ENCODE measurements around the gene A4GNT.

The A4GNT gene

DNA sequence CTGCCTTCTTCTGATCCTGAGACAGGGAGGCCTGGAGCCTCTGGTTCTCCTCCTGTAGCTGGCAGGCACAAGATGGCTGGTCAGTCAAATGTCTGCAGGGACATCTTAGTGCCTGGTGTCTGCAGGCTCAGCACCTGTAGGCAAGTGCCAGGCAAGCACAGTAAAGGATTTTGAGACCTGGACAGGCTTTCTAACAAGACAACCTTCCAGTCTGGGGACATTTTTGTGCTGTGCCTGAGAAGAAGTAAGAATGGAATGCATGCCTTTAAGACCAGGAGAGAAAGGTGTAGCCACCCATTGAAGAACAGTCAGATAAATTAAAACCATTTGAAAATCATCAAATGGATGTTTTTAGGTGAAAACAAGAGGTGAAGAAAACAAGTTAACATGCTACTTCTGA, 48.0 kb downstream of the A4GNT start:
- H3K9ac ChIP-seq (ENCODE audit: low read length), result no peak overlapping the region

GRCh38 chr3:138082992-138083386, 49.2 kb downstream of the A4GNT start:
- peaks cover 5% of the 10 kb centered on the region for H3K36me3 ChIP-seq (ENCODE audit: control insufficient read depth, insufficient read depth, low read length)
- peak overlapping the region; percentile 18 for H3K27ac ChIP-seq (ENCODE audit: low read depth, low read length)
- H3K9ac ChIP-seq (ENCODE audit: low read length), result no peak overlapping the region
- H3K4me1 ChIP-seq (ENCODE audit: control insufficient read depth, insufficient read depth, low read length), result no peaks in the 10 kb centered on the region
- H3K4me3 ChIP-seq (ENCODE audit: low read length), result no peak overlapping the region
- H3K27me3 ChIP-seq (ENCODE audit: control insufficient read depth, insufficient read depth, low read length), result no peaks in the 10 kb centered on the region

More for the DNA sequence above, 48.0 kb downstream of the A4GNT start:
- Histone ChIP-seq H3K27me3 (ENCODE audit: control insufficient read depth, insufficient read depth, low read length) (no peaks in the 10 kb centered on the region), H3K4me3 (ENCODE audit: low read length) (no peak overlapping the region), H3K36me3 (ENCODE audit: control insufficient read depth, insufficient read depth, low read length) (peaks cover 5% of the 10 kb centered on the region), H3K27ac (ENCODE audit: low read depth, low read length) (no peak overlapping the region), H3K4me1 (ENCODE audit: control insufficient read depth, insufficient read depth, low read length) (no peaks in the 10 kb centered on the region)

DNA sequence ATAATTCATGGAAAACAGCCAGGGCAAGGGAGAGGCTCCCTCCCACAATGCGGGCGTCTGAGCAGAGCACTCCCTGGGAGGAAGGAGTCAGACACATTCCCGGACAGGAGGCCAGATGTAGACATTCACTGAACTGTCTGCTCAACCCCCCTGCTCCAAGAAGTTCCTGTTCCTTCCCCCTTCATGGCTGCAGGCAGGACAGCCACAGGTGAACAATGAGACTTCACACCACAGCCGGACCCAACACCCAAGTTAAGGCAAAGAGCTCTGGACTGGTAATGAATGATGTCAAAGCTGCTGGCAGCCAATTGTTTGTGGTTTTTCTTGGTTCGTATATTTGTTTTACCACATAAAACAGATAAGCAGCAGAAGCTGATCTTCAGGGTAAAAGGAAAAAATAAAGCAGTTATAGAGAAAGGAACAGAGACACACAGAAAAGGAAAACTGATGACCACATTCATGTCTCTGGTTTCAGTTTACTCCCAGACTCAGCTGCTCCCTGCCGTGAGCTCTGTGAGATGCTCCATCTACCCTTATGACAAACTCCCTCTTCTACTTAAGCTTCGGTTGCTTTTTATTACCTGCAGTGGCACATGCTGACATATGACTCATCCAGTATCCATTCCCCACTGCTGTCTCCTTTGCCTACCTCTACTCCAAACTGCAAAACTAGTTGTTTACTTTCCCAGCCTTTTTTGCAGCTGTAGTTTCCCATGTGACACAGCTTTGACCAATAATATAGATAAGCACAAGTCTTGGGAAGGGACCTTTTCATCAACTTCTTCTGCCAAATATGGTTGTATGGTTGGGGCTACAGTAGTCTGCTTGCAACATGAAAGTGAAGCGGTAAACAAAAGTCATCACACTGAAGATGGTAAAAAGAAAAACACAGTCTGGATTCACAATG, 49.9 kb downstream of the A4GNT start:
- Histone ChIP-seq H3K36me3 (ENCODE audit: control insufficient read depth, insufficient read depth, low read length) (peaks cover 5% of the 10 kb centered on the region), H3K27ac (ENCODE audit: low read depth, low read length) (peak overlapping the region; percentile 18), H3K27me3 (ENCODE audit: control insufficient read depth, insufficient read depth, low read length) (no peaks in the 10 kb centered on the region), H3K9ac (ENCODE audit: low read length) (no peak overlapping the region), H3K4me1 (ENCODE audit: control insufficient read depth, insufficient read depth, low read length) (no peaks in the 10 kb centered on the region), H3K4me3 (ENCODE audit: low read length) (no peak overlapping the region)

DNA sequence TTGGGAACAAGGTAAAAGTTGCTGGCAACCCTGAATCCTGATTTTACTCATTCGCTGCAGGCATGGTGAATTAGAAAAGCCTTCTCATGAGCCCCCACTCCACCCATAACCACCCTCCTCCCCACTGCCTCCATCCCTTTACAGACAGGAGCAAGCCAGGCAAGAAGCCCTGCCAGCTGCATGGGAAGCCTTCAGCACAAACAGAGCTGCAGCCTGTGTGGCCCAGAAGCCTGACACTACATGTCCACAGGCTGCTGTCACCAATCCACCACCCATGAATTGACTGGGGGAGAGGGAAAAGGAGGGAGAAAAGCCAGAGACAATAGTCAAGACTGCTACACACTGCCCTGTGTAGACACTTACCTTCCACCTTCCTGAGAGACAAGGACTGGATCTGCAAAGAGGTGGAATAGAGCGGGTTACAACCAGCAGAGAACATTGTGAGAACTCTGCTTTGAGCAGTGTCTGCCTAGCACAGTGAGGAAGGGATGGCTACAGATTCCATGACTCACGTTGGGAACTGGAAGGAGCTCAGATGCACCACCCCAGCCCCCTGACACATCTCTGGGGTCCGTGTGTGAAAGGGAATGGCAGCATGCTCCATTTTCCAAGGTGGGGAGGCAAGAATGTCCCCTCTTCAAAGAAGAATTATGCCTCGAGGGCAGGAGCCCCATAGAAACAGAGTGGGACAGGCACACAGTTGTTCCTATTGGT, 50.7 kb downstream of the A4GNT start:
- H3K36me3 ChIP-seq (ENCODE audit: control insufficient read depth, insufficient read depth, low read length), result peaks cover under 1% of the 10 kb centered on the region
- H3K27me3 ChIP-seq (ENCODE audit: control insufficient read depth, insufficient read depth, low read length), result no peaks in the 10 kb centered on the region
- no peak overlapping the region for H3K4me3 ChIP-seq (ENCODE audit: low read length)
- no peak overlapping the region for H3K27ac ChIP-seq (ENCODE audit: low read depth, low read length)
- no peaks in the 10 kb centered on the region for H3K4me1 ChIP-seq (ENCODE audit: control insufficient read depth, insufficient read depth, low read length)
- H3K9ac ChIP-seq (ENCODE audit: low read length), result no peak overlapping the region

GRCh38 chr3:138079901-138080300, 52.3 kb downstream of the A4GNT start:
- H3K27me3 ChIP-seq (ENCODE audit: control insufficient read depth, insufficient read depth, low read length), result no peaks in the 10 kb centered on the region
- no peaks in the 10 kb centered on the region for H3K4me1 ChIP-seq (ENCODE audit: control insufficient read depth, insufficient read depth, low read length)
- no peak overlapping the region for H3K9ac ChIP-seq (ENCODE audit: low read length)
- no peaks in the 10 kb centered on the region for H3K36me3 ChIP-seq (ENCODE audit: control insufficient read depth, insufficient read depth, low read length)
- H3K27ac ChIP-seq (ENCODE audit: low read depth, low read length), result no peak overlapping the region
- H3K4me3 ChIP-seq (ENCODE audit: low read length), result no peak overlapping the region

DNA sequence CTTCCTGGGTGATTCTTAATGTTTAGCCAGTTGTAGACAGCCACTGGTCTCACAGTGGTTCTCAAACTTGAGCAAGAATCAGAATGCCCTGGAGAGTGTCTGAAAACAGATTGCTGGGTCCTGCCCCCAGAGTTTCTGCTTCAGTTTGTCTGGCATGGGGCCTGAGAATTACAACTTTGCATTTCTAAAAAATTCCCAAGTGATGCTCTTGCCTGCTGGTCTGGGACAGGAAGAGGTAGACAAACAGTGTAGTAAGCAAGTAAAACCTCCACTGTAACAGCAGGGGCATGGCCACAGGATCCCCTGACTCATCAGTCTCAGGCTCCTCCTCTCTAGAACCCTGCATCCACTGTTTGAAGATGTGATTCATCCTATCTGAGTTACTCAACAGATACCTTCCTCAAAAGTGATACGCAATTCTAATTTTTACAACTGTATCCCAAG, 53.3 kb downstream of the A4GNT start:
- Histone ChIP-seq H3K27ac (ENCODE audit: low read depth, low read length) (no peak overlapping the region), H3K4me3 (ENCODE audit: low read length) (no peak overlapping the region), H3K9ac (ENCODE audit: low read length) (no peak overlapping the region), H3K4me1 (ENCODE audit: control insufficient read depth, insufficient read depth, low read length) (no peaks in the 10 kb centered on the region), H3K27me3 (ENCODE audit: control insufficient read depth, insufficient read depth, low read length) (no peaks in the 10 kb centered on the region), H3K36me3 (ENCODE audit: control insufficient read depth, insufficient read depth, low read length) (no peaks in the 10 kb centered on the region)

DNA sequence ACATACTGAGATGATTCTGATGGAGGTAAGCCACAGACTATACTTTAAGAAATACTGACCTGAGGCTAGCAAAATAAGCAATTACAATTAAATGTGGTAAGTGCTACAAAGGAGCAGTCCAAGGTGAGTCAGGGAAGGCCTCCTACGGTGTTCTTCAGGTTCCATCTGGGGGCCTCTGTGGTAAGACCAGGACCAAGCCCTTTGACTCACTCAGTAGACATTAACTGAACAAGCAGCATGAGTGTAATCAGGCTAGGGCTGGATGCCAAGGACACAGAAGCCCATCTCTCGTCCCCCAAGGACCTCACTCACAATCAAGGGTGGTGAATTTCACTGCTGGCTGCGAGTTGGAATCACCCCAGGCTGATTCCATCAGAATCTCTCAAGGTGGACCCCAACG, 54.1 kb downstream of the A4GNT start:
- H3K4me3 ChIP-seq (ENCODE audit: low read length), result no peak overlapping the region
- no peak overlapping the region for H3K9ac ChIP-seq (ENCODE audit: low read length)
- H3K27me3 ChIP-seq (ENCODE audit: control insufficient read depth, insufficient read depth, low read length), result no peaks in the 10 kb centered on the region
- H3K4me1 ChIP-seq (ENCODE audit: control insufficient read depth, insufficient read depth, low read length), result no peaks in the 10 kb centered on the region
- no peak overlapping the region for H3K27ac ChIP-seq (ENCODE audit: low read depth, low read length)
- H3K36me3 ChIP-seq (ENCODE audit: control insufficient read depth, insufficient read depth, low read length), result no peaks in the 10 kb centered on the region

Data from rectal smooth muscle tissue (tissue), 1 donor.